Breast epithelium (tissue), 4 donors: Measurements from ENCODE around the gene GNG7. TPM values are rescaled to one million over a fixed set of nuclear protein-coding genes. Genes with fewer than 3 reads are reported as not detected.
"Not testable (repeated sequence)": the region's sequence is repeated elsewhere in the genome, so short reads cannot be mapped to it uniquely, and the experiment has no call there.

Experiments used
- DNase-seq, 2 donors: peaks; one replicate each; pipeline ENCODE4 v3.0.0-alpha.2; 2019; ENCODE audit warnings: low spot score in 2 of 2
- H3K27ac ChIP-seq, 2 donors: fragments of 200-600 bp; sonication (generic) in 1 of 2; one replicate each; pipeline ENCODE4 v1.5.1; 2016 to 2019; ENCODE audit warnings: mild to moderate bottlenecking in 1 of 2
- H3K27me3 ChIP-seq, 2 donors: fragments of 200-600 bp; sonication (generic) in 1 of 2; one replicate each; pipeline versions ENCODE4 v1.5.1 to v1.6.0; 2017 to 2019; ENCODE audit warnings: control low read depth in 1 of 2, mild to moderate bottlenecking in 1 of 2
- H3K36me3 ChIP-seq: fragments of 200-600 bp; one replicate; pipeline ENCODE4 v1.5.1; 2019
- H3K4me1 ChIP-seq, 2 donors: fragments of 200-600 bp; sonication (generic); one replicate each; pipeline ENCODE4 v1.5.1; 2016 to 2019; ENCODE audit warnings: control low read depth in 1 of 2
- H3K4me3 ChIP-seq, 3 donors: fragments of 200-600 bp; sonication (generic); 1 replicate in 2 of 3; 2 replicates in 1 of 3; pipeline ENCODE4 v1.5.1; 2016 to 2019; ENCODE audit warnings: mild to moderate bottlenecking in 3 of 3, moderate library complexity in 2 of 3
- H3K9me3 ChIP-seq, 2 donors: fragments of 200-600 bp; sonication (generic) in 1 of 2; one replicate each; pipeline ENCODE4 v1.5.1; 2016 to 2019; ENCODE audit warnings: control low read depth in 1 of 2
- POLR2A ChIP-seq: fragments of 450-650 bp; IDR thresholded peaks from one replicate; pipeline ENCODE4 v1.6.1; 2016; ENCODE audit warnings: antibody characterized with exemption, mild to moderate bottlenecking, moderate library complexity
- POLR2AphosphoS5 ChIP-seq, 3 donors: sonication (generic); formaldehyde crosslinking; IDR thresholded peaks; one replicate each; pipeline ENCODE4 v1.6.1; 2017; ENCODE audit warnings: antibody characterized with exemption in 3 of 3
- intact Hi-C: fragments of 100-400 bp; cut with DNase I; formaldehyde crosslinking; loops from one replicate; pipeline ENCODE4 v1.15.1; 2023; ENCODE audit warnings: low total_unique reads
- total RNA-seq, 3 donors: library from RNA; depleted of rRNA; stranded (reverse); fragments of >200 nt; gene quantifications; one replicate each; pipeline ENCODE4 v1.1.0, GENCODE V29; 2016
- TF ChIP-seq, protein P1 (sequence below), 3 donors: fragments of 450-650 bp; IDR thresholded peaks; one replicate each; pipeline ENCODE4 v1.5.1; 2016 to 2017; ENCODE audit warnings: antibody characterized with exemption in 3 of 3, mild to moderate bottlenecking in 3 of 3, moderate library complexity in 3 of 3

The GNG7 gene
- total RNA-seq, 3 donors from 2014 or later: 1.6 to 7.8 (median 4.3) TPM

DNA sequence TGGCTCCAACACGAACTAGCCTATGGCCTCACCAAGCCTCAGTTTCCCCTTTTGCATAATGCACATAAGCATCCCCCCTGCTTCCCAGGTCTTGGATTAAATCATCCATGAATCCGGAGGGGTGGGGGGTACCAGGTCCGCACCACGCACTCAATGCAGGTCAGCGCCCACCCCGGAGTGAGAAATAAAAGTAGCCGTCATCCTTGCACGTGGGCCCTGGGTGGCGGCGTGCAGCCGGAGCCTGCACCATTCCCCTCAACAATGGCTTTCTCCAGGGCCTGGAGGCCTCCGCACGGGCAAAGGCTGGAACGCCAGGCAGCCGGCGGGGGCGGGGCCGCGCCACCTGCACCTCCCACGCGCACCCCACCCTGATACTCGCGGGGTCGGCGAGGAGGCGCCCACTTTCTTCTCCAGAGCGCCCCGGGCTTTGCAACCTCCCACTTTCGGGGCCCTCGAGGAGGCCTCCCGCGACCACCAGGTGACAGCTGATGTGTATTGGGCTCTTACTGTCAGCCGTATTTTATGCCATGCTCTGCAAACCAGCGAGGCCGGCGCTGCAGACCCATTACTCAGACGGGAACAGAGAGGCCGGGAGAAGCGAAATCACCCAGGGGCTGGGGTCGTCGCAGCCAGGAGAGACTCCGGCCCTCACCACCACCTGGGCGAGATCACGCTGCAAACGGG lies 227.3 kb downstream of the GNG7 start:
- intact Hi-C loops: loop anchor here (5.0 kb wide), 1 partner anchor 102 kb away; no protein-coding TSS in a partner anchor
- no peaks in the 10 kb centered on the region for H3K36me3 ChIP-seq
- no peaks in the 10 kb centered on the region for H3K9me3 ChIP-seq
- TF ChIP-seq POLR2AphosphoS5 (IDR thresholded peaks at IDR 0.05): no peak
- TF ChIP-seq, protein P1, sequence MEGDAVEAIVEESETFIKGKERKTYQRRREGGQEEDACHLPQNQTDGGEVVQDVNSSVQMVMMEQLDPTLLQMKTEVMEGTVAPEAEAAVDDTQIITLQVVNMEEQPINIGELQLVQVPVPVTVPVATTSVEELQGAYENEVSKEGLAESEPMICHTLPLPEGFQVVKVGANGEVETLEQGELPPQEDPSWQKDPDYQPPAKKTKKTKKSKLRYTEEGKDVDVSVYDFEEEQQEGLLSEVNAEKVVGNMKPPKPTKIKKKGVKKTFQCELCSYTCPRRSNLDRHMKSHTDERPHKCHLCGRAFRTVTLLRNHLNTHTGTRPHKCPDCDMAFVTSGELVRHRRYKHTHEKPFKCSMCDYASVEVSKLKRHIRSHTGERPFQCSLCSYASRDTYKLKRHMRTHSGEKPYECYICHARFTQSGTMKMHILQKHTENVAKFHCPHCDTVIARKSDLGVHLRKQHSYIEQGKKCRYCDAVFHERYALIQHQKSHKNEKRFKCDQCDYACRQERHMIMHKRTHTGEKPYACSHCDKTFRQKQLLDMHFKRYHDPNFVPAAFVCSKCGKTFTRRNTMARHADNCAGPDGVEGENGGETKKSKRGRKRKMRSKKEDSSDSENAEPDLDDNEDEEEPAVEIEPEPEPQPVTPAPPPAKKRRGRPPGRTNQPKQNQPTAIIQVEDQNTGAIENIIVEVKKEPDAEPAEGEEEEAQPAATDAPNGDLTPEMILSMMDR (IDR thresholded peaks at IDR 0.05): no peak
- no peak for TF ChIP-seq POLR2A
- no peaks in the 10 kb centered on the region for H3K27me3 ChIP-seq
- DNase-seq: peak in 1 of 2 donors; percentile 58
- H3K4me3 ChIP-seq: peak overlapping the region; percentile 71 to 91 (median 79)
- peak overlapping the region; percentile 93 to 94 for H3K27ac ChIP-seq
- peaks cover 0 to 11% of the 10 kb centered on the region in 2 donors for H3K4me1 ChIP-seq

DNA sequence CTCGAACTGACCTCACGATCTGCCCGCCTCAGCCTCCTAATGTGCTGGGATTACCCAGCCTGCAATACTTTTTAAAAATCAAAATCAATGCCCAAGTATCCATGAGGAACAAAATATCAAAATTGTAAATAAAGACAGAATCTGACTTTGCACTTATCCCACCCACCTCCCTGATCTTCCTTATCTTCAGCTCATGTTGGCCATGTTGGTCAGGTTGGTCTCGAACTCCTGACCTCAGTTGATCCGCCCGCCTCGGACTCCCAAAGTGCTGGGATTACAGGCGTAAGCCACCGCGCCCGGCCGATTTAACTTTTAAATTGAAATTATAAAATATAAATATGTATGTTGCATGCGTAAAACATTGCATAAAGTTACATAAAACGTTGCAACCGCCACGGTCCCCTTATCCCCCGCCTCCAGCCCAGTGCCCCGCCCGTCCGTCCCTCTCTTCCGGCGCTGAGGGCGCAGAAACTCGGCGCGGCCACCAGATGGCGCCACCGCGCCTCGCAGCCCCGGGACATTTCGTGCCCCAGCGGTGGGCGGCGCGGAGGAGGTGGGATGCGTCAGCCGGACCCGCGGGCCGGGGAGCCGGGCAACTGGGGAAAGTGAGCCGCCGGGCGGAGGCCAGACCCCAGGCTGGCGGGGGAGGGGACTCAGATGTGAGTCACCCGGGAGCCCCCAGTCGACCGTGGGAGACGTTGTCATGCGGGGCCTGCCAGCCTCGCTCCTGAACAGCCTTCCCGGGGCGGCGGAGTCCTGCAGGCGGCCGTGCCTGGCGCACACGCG lies 228.1 kb downstream of the GNG7 start:
- H3K36me3 ChIP-seq: no peaks in the 10 kb centered on the region
- intact Hi-C loops: loop anchor here (5.0 kb wide), 2 partner anchors 103 to 148 kb away; no protein-coding TSS in a partner anchor
- peak; percentile 76 to 84 for DNase-seq

DNA sequence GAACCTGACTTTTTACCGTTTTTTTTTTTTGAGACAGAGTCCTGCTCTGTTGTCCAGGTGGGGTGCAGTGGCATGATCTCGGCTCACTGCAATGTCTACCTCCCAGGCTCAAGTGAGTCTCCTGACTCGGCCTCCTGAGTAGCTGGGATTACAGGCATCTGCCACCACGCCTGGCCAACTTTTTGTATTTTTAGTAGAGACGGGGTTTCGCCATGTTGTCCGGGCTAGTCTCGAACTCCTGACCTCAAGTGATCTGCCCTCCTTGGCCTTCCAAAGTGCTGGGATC lies 232.6 kb downstream of the GNG7 start:
- DNase-seq, H3K27me3 ChIP-seq, H3K9me3 ChIP-seq, H3K27ac ChIP-seq, H3K4me3 ChIP-seq, H3K36me3 ChIP-seq, H3K4me1 ChIP-seq: not testable (repeated sequence)
- intact Hi-C loops: loop anchor here (5.0 kb wide), 1 partner anchor 152 kb away; no protein-coding TSS in a partner anchor

More for the DNA sequence above, 228.1 kb downstream of the GNG7 start:
- Histone ChIP-seq H3K27ac (peak overlapping the region; percentile 93 to 94), H3K4me1 (peaks cover 0 to 11% of the 10 kb centered on the region in 2 donors), H3K4me3 (peak overlapping the region; percentile 71 to 91 (median 79)), H3K27me3 (no peaks in the 10 kb centered on the region), H3K9me3 (no peaks in the 10 kb centered on the region)
- TF ChIP-seq POLR2AphosphoS5 (IDR thresholded peaks at IDR 0.05): peak; percentile 75 to 88 (median 87)
- TF ChIP-seq POLR2A: no peak
- TF ChIP-seq, protein P1 (IDR thresholded peaks at IDR 0.05): peak; percentile 99

DNA sequence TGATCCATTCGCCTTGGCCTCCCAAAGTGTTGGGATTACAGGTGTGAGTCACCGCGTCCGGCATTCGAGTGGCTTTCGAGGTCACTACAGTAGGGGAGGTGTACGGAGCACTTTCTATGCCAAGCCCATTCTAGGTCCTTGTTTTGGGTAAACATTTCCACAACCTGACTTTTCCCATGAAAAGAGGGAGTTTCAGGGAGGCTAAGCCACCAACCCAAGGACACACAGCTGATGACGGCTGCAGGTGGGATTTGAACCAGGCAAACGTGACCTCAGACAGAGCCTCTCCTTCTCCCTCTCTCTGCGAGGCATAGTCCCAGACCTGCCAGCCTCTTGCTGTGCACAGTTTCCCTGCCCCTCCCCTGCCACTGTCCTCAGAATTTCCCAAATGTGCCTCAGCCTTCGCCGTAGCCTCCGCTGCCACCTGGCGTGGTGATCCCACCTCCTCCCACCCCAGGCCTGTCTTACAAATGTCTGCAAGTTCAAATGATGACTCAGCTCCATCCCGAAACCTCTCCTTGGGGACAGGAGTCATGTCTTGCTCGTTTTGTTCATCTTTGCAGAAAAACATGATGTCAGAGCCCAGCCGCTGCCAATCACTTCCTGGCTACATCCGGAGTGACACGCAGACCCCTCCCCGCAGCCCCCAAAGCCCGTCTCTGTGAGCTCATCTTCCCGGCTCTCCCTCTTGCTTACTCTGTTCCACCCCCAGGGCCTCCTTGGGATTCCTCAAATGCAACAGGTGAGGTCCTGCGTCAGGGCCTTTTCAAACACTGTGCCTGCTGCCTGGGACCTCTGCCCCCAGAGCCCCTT lies 233.2 kb downstream of the GNG7 start:
- Histone ChIP-seq H3K4me3 (no peak overlapping the region), H3K9me3 (no peaks in the 10 kb centered on the region), H3K36me3 (no peaks in the 10 kb centered on the region), H3K4me1 (no peaks in the 10 kb centered on the region), H3K27ac (no peak overlapping the region), H3K27me3 (no peaks in the 10 kb centered on the region)
- no peak for DNase-seq
- intact Hi-C loops: no loop called here
- TF ChIP-seq, protein P1 (IDR thresholded peaks at IDR 0.05): no peak
- TF ChIP-seq POLR2A (no peak), POLR2AphosphoS5 (IDR thresholded peaks at IDR 0.05) (no peak)

DNA sequence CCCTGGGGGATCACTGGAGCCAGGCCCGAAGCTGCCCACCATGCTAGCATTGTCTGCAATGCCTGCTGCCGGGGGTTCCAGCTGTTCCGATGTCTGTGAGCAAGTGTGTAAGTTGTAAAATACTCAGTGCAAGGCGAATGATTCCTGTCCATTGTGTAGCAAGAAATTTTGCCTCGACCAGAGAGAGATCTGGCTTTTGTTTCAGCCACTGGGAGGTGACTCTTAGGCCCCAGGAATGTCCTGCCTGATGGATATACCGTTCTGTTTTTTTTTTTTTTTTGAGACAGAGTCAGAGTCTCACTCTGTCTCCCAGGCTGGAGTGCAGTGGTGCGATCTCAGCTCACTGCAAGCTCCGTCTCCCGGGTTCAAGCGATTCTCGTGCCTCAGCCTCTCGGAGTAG lies 233.9 kb downstream of the GNG7 start:
- Histone ChIP-seq H3K36me3 (no peaks in the 10 kb centered on the region), H3K27ac (no peak overlapping the region), H3K4me1 (no peaks in the 10 kb centered on the region), H3K4me3 (no peak overlapping the region), H3K9me3 (no peaks in the 10 kb centered on the region), H3K27me3 (no peaks in the 10 kb centered on the region)
- TF ChIP-seq POLR2A: no peak
- TF ChIP-seq, protein P1 (IDR thresholded peaks at IDR 0.05): no peak
- TF ChIP-seq POLR2AphosphoS5 (IDR thresholded peaks at IDR 0.05): no peak
- intact Hi-C loops: no loop called here
- DNase-seq: no peak
